Smooth muscle cell (in vitro differentiated cells): ENCODE measurements around the gene TXNL4B. TPM values are rescaled to one million over a fixed set of nuclear protein-coding genes. Genes with fewer than 3 reads are reported as not detected.

ENCODE experiments used
- DNase-seq: peaks from one replicate; lab custom pipeline; 2025; ENCODE audit not compliant: unreplicated experiment; lab: John Stamatoyannopoulos, UW
- H2AFZ ChIP-seq: fragments of 200-600 bp; sonication (generic); 2 replicates; pipeline ENCODE4 v1.6.0; 2016; ENCODE audit warnings: antibody characterized with exemption, low read depth, mild to moderate bottlenecking
- H3F3A ChIP-seq: fragments of 200-600 bp; sonication (generic); 2 replicates; pipeline ENCODE4 v1.6.0; 2017; ENCODE audit warnings: antibody characterized with exemption, low read depth
- H3K27ac ChIP-seq: fragments of 200-600 bp; sonication (generic); 2 replicates; pipeline ENCODE4 v1.5.1; 2016; ENCODE audit warnings: low read depth, mild to moderate bottlenecking
- H3K27me3 ChIP-seq: fragments of 200-600 bp; sonication (generic); 2 replicates; pipeline ENCODE4 v1.6.1; 2016; ENCODE audit warnings: low read depth, mild to moderate bottlenecking
- H3K36me3 ChIP-seq: fragments of 200-600 bp; sonication (generic); 2 replicates; pipeline ENCODE4 v1.5.1; 2016; ENCODE audit warnings: low read depth
- H3K4me1 ChIP-seq: fragments of 200-600 bp; sonication (generic); 2 replicates; pipeline ENCODE4 v1.5.1; 2016; ENCODE audit warnings: low read depth
- H3K4me2 ChIP-seq: fragments of 200-600 bp; sonication (generic); 2 replicates; pipeline ENCODE4 v1.6.0; 2016; ENCODE audit warnings: mild to moderate bottlenecking
- H3K4me3 ChIP-seq: fragments of 200-600 bp; sonication (generic); 2 replicates; pipeline ENCODE4 v1.5.1; 2016; ENCODE audit warnings: mild to moderate bottlenecking
- H3K79me2 ChIP-seq: fragments of 200-600 bp; sonication (generic); 2 replicates; pipeline ENCODE4 v1.6.0; 2016; ENCODE audit warnings: low read depth, mild to moderate bottlenecking
- H3K9ac ChIP-seq: fragments of 200-600 bp; sonication (generic); 2 replicates; pipeline ENCODE4 v1.6.0; 2016; ENCODE audit warnings: low read depth
- H3K9me3 ChIP-seq: fragments of 200-600 bp; sonication (generic); replicated peaks from 2 replicates; pipeline ENCODE4 v1.5.1; 2016; ENCODE audit warnings: low read depth
- H4K20me1 ChIP-seq: fragments of 200-600 bp; sonication (generic); 2 replicates; pipeline ENCODE4 v1.6.0; 2016; ENCODE audit warnings: low read depth
- WGBS: methylation state at CpG from one replicate; pipeline ENCODE4 v1.1.7; 2016; ENCODE audit warnings: low lambda C conversion rate; 5-methylcytosine and 5-hydroxymethylcytosine counted together
- polyA plus RNA-seq: library from polyadenylated mRNA; unstranded; fragments of >200 nt; fragmentation: Nextera tagmentation; extraction: Ambion mirVana; gene quantifications from 2 replicates; pipeline ENCODE4 v1.2.1, GENCODE V29; 2016
- total RNA-seq: library from RNA; depleted of rRNA; stranded (reverse); fragments of >200 nt; gene quantifications from 2 replicates; pipeline ENCODE4 v1.2.3, GENCODE V29; 2014
- TF ChIP-seq, protein P1 (sequence below): fragments of 200-600 bp; sonication (generic); IDR thresholded peaks from 2 replicates; pipeline ENCODE4 v1.5.1; 2017; ENCODE audit warnings: borderline replicate concordance, mild to moderate bottlenecking, antibody characterized with exemption; ENCODE audit not compliant: insufficient read depth, poor library complexity, severe bottlenecking

The TXNL4B gene
- total and polyA plus RNA-seq, 2 experiments from 2014 or later: 8.4 to 10.5 TPM

DNA sequence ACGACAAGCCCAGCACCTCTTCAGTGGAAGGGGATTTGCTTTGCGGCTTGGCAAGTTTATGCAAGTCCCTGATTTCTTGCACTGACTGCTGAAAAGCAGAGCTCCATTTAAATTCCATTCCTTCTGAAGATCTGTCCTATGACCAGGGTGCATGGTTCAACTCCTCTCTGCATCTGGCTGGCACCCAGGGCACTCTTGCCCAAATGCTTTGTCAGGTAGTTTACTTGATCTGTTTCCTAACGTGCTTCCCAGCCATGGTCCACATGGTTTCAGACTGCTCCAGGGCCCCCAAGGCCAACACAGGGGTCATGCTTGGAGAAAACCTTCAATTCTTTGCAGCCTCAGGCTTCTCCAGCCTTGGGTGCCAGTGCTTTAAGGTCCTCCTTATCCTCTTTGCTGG lies 50.4 kb downstream of the TXNL4B start:
- Histone ChIP-seq H3K4me1 (no peaks in the 10 kb centered on the region), H4K20me1 (no peaks in the 10 kb centered on the region), H3K27ac (no peak overlapping the region), H3K4me2 (no peak overlapping the region), H3K9me3 (no peaks in the 10 kb centered on the region), H3K27me3 (no peaks in the 10 kb centered on the region), H3K4me3 (no peak overlapping the region), H3K9ac (no peak overlapping the region), H3K79me2 (no peaks in the 10 kb centered on the region), H3K36me3 (no peaks in the 10 kb centered on the region), H2AFZ (no peak overlapping the region), H3F3A (no peaks in the 10 kb centered on the region)
- TF ChIP-seq, protein P1, sequence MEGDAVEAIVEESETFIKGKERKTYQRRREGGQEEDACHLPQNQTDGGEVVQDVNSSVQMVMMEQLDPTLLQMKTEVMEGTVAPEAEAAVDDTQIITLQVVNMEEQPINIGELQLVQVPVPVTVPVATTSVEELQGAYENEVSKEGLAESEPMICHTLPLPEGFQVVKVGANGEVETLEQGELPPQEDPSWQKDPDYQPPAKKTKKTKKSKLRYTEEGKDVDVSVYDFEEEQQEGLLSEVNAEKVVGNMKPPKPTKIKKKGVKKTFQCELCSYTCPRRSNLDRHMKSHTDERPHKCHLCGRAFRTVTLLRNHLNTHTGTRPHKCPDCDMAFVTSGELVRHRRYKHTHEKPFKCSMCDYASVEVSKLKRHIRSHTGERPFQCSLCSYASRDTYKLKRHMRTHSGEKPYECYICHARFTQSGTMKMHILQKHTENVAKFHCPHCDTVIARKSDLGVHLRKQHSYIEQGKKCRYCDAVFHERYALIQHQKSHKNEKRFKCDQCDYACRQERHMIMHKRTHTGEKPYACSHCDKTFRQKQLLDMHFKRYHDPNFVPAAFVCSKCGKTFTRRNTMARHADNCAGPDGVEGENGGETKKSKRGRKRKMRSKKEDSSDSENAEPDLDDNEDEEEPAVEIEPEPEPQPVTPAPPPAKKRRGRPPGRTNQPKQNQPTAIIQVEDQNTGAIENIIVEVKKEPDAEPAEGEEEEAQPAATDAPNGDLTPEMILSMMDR: no peak
- DNase-seq: no peak
- WGBS: 58% methylated on average over 3 of the region's 3 CpGs

DNA sequence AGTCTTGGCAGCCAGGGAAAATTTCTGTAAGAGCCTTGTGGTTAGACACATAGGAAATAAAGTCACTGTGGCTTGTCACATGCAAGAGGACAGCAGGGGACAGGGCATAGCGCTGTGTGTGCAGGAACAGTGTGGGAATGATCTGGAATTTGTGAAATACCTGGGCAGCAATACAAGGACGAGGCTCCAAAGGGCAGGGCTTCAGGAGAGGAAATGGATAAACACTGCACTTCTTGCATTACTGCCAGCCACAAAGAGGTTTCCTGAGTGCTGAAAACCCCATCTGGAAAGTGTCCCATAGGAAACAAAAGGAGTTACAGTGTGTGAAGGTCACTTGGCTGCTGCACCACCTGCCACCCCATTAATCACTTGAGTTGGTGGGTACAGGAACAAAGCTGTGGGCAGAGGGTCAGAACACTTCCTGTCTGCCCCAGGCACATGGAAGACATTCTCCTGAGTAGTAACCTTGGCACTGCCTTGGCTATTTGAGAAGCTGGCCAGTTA lies 51.2 kb downstream of the TXNL4B start:
- 89% methylated on average over 2 of the region's 2 CpGs for WGBS
- H4K20me1 ChIP-seq: no peaks in the 10 kb centered on the region

DNA sequence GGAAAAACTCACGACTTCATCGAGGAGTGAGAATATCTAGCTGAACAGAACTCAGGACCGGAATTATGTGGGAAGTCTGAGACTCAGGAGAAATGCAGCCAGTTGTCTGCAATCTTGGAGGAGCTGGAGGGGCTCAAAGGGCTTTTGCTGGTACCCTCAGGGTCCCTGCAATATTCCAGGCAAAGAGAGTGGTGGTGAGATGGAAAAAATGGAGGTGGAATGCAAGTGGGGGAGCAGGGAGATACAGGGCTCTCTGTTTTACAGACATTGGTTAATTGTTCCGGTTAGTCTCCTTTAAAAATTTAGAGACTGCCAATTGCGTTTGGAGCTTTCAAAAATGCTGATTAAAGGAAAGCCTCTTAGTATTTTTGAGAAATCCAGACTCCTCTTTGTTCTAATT lies 57.3 kb downstream of the TXNL4B start:
- no peaks in the 10 kb centered on the region for H3K4me1 ChIP-seq
- H3F3A ChIP-seq: no peaks in the 10 kb centered on the region
- no peaks in the 10 kb centered on the region for H3K27me3 ChIP-seq
- no peak overlapping the region for H3K9ac ChIP-seq
- H3K9me3 ChIP-seq: no peaks in the 10 kb centered on the region
- no peaks in the 10 kb centered on the region for H3K36me3 ChIP-seq
- no peak overlapping the region for H3K4me2 ChIP-seq
- H3K27ac ChIP-seq: no peak overlapping the region
- H3K79me2 ChIP-seq: no peaks in the 10 kb centered on the region
- WGBS: 86% methylated on average over 5 of the region's 5 CpGs
- no peak overlapping the region for H2AFZ ChIP-seq
- TF ChIP-seq, protein P1: no peak
- H4K20me1 ChIP-seq: no peaks in the 10 kb centered on the region
- no peak for DNase-seq
- no peak overlapping the region for H3K4me3 ChIP-seq

More for the DNA sequence above, 51.2 kb downstream of the TXNL4B start:
- no peak overlapping the region for H3K27ac ChIP-seq
- H2AFZ ChIP-seq: no peak overlapping the region
- H3K4me3 ChIP-seq: no peak overlapping the region
- no peak overlapping the region for H3K4me2 ChIP-seq
- H3K9ac ChIP-seq: no peak overlapping the region
- H3K36me3 ChIP-seq: no peaks in the 10 kb centered on the region
- TF ChIP-seq, protein P1: no peak
- no peaks in the 10 kb centered on the region for H3F3A ChIP-seq
- H3K9me3 ChIP-seq: no peaks in the 10 kb centered on the region
- no peaks in the 10 kb centered on the region for H3K27me3 ChIP-seq
- H3K4me1 ChIP-seq: no peaks in the 10 kb centered on the region
- no peak for DNase-seq
- no peaks in the 10 kb centered on the region for H3K79me2 ChIP-seq

Other genes starting within 250 kb of the TXNL4B start
- gene ATXN1L, start 247.6 kb downstream of the TXNL4B start, total RNA-seq: 14.8 and 17.6 TPM in 2 replicates
- 6.7 and 7.4 TPM in 2 replicates for gene ATXN1L, start 247.6 kb downstream of the TXNL4B start, polyA plus RNA-seq
- 12.0 and 25.4 TPM in 2 replicates for gene ZNF821, start 209.4 kb downstream of the TXNL4B start, total RNA-seq
- 17.5 and 17.8 TPM in 2 replicates for gene ZNF821, start 209.4 kb downstream of the TXNL4B start, polyA plus RNA-seq
- gene IST1, start 198.1 kb downstream of the TXNL4B start, total RNA-seq: 220 and 247 TPM in 2 replicates
- 125 and 148 TPM in 2 replicates for gene IST1, start 198.1 kb downstream of the TXNL4B start, polyA plus RNA-seq
- 0.09 TPM in 1 of 2 replicates, not detected in the other for gene PKD1L3, start 93.2 kb downstream of the TXNL4B start, total RNA-seq
- 0.09 TPM in 1 of 2 replicates, not detected in the other for gene PKD1L3, start 93.2 kb downstream of the TXNL4B start, polyA plus RNA-seq
- gene DHODH, start 84.9 kb downstream of the TXNL4B start, total RNA-seq: 5.0 and 5.1 TPM in 2 replicates
- gene DHODH, start 84.9 kb downstream of the TXNL4B start, polyA plus RNA-seq: 5.7 and 6.2 TPM in 2 replicates
- gene HP, start 39.1 kb downstream of the TXNL4B start, total RNA-seq: not detected in 2 replicates
- 0.33 and 0.52 TPM in 2 replicates for gene HP, start 39.1 kb downstream of the TXNL4B start, polyA plus RNA-seq
- gene HPR, start 30.4 kb downstream of the TXNL4B start, total RNA-seq: 0.18 TPM in 1 of 2 replicates, not detected in the other
- gene HPR, start 30.4 kb downstream of the TXNL4B start, polyA plus RNA-seq: not detected in 2 replicates
- gene DHX38, start 227 bp upstream of the TXNL4B start, total RNA-seq: 30.8 and 35.6 TPM in 2 replicates
- gene DHX38, start 227 bp upstream of the TXNL4B start, polyA plus RNA-seq: 45.4 and 67.2 TPM in 2 replicates
- 0.09 and 0.31 TPM in 2 replicates for gene PMFBP1, start 78.5 kb upstream of the TXNL4B start, total RNA-seq
- 0.80 and 0.95 TPM in 2 replicates for gene PMFBP1, start 78.5 kb upstream of the TXNL4B start, polyA plus RNA-seq